Measurements from ENCODE around the gene UBTD1.

The UBTD1 gene

GRCh38 chr10:97532935-97533671 is 34.4 kb downstream of the UBTD1 start:
- no peaks in the 10 kb centered on the region for H3K36me3 ChIP-seq (ENCODE audit: low read depth)
- DNase-seq (ENCODE audit: low spot score) (no peak), ATAC-seq (ENCODE audit: low read depth) (peak; percentile 46; the same call in 2 of the 3 replicates)
- TF ChIP-seq, protein P1, sequence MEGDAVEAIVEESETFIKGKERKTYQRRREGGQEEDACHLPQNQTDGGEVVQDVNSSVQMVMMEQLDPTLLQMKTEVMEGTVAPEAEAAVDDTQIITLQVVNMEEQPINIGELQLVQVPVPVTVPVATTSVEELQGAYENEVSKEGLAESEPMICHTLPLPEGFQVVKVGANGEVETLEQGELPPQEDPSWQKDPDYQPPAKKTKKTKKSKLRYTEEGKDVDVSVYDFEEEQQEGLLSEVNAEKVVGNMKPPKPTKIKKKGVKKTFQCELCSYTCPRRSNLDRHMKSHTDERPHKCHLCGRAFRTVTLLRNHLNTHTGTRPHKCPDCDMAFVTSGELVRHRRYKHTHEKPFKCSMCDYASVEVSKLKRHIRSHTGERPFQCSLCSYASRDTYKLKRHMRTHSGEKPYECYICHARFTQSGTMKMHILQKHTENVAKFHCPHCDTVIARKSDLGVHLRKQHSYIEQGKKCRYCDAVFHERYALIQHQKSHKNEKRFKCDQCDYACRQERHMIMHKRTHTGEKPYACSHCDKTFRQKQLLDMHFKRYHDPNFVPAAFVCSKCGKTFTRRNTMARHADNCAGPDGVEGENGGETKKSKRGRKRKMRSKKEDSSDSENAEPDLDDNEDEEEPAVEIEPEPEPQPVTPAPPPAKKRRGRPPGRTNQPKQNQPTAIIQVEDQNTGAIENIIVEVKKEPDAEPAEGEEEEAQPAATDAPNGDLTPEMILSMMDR (IDR thresholded peaks at IDR 0.05; ENCODE audit: poor library complexity, severe bottlenecking) = no peak
- H3K9me3 ChIP-seq (ENCODE audit: severe bottlenecking) = no peaks in the 10 kb centered on the region
- H3K4me1 ChIP-seq (ENCODE audit: insufficient read depth, poor library complexity, severe bottlenecking) = no peaks in the 10 kb centered on the region
- no peak overlapping the region for H3K4me3 ChIP-seq (ENCODE audit: severe bottlenecking)
- H3K27me3 ChIP-seq (ENCODE audit: insufficient read depth, poor library complexity, severe bottlenecking) = no peaks in the 10 kb centered on the region
- H3K27ac ChIP-seq (ENCODE audit: poor library complexity, severe bottlenecking) = no peak overlapping the region

GRCh38 chr10:97533888-97534287 is 35.2 kb downstream of the UBTD1 start:
- Histone ChIP-seq H3K9me3 (ENCODE audit: severe bottlenecking) (no peaks in the 10 kb centered on the region), H3K4me1 (ENCODE audit: insufficient read depth, poor library complexity, severe bottlenecking) (peaks cover 3% of the 10 kb centered on the region), H3K27me3 (ENCODE audit: insufficient read depth, poor library complexity, severe bottlenecking) (no peaks in the 10 kb centered on the region), H3K4me3 (ENCODE audit: severe bottlenecking) (no peak overlapping the region), H3K36me3 (ENCODE audit: low read depth) (no peaks in the 10 kb centered on the region), H3K27ac (ENCODE audit: poor library complexity, severe bottlenecking) (no peak overlapping the region)
- DNase-seq (ENCODE audit: low spot score) = no peak
- ATAC-seq (ENCODE audit: low read depth) = no peak
- TF ChIP-seq, protein P1 (IDR thresholded peaks at IDR 0.05; ENCODE audit: poor library complexity, severe bottlenecking) = no peak

DNA sequence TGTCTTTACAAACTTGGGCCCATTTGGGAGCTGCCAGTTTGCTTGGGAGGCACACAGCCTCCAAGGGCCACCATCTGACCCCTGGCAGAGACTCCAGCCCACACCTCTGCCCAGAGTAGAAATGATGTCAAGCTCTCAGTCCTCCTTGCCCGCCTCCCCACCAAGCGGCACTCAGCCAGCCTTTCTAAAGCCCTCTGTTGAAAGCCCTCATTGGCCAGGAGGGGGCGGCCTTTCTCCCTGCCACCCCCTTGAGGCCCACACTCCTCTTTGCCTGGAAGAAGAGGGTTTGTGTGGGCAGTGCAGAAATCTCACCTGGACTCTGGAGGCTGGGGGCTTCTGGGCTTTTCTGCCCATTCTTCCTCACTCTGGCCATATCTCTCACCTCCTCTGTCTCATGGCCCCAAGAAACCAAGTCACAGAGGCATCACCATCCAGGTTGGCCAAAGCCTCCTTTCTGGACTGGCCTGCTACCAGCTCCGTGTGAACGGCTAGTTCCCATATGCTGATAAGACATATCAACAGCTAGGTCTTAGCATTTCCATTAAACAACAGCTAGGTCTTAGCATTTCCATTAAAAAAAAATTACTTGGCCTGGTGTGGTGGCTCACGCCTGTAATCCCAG is 36.1 kb downstream of the UBTD1 start:
- Histone ChIP-seq H3K9me3 (ENCODE audit: severe bottlenecking) (no peaks in the 10 kb centered on the region), H3K27me3 (ENCODE audit: insufficient read depth, poor library complexity, severe bottlenecking) (no peaks in the 10 kb centered on the region), H3K4me3 (ENCODE audit: severe bottlenecking) (no peak overlapping the region), H3K27ac (ENCODE audit: poor library complexity, severe bottlenecking) (no peak overlapping the region), H3K4me1 (ENCODE audit: insufficient read depth, poor library complexity, severe bottlenecking) (peaks cover 10% of the 10 kb centered on the region), H3K36me3 (ENCODE audit: low read depth) (no peaks in the 10 kb centered on the region)
- no peak for DNase-seq (ENCODE audit: low spot score)
- ATAC-seq (ENCODE audit: low read depth) = no peak
- TF ChIP-seq, protein P1 (IDR thresholded peaks at IDR 0.05; ENCODE audit: poor library complexity, severe bottlenecking) = peak; percentile 34

DNA sequence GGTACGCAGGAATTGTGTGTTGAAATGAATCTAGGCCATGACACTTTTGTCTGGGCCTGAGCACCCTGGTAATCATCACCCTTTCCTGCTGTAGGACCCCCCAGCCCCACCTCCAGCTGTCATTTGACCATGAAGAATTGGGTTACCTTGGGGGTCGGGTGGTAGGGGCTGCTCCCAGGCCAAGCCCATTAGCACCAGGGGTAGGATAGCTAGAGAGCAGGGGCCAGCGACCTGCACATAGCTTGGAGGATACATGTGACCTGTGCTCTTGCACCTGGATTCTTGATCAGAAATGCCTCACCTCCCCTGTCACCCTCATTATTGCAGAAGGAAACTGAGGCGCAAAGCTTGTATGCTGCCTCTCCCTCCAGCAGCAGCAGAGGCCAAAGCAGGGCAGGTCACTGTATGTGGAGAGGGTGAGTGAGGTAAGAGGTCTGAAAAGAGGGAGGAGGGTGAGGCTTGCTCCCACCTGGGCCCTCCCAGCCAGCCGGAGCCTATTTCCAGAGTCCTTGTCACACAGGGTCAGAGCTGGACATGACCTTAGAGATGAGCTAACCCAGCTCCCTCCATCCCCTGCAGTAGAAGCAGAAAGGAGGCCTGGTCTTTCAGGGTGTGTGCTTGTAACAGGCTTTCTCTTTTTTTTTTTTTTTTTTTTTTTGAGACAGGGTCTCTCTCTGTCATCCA is 38.6 kb downstream of the UBTD1 start:
- H3K9me3 ChIP-seq (ENCODE audit: severe bottlenecking) = no peaks in the 10 kb centered on the region
- no peak for ATAC-seq (ENCODE audit: low read depth)
- H3K27ac ChIP-seq (ENCODE audit: poor library complexity, severe bottlenecking) = peak overlapping the region; percentile 99
- TF ChIP-seq, protein P1 (IDR thresholded peaks at IDR 0.05; ENCODE audit: poor library complexity, severe bottlenecking) = no peak
- no peaks in the 10 kb centered on the region for H3K36me3 ChIP-seq (ENCODE audit: low read depth)
- H3K4me3 ChIP-seq (ENCODE audit: severe bottlenecking) = no peak overlapping the region
- peaks cover 25% of the 10 kb centered on the region for H3K4me1 ChIP-seq (ENCODE audit: insufficient read depth, poor library complexity, severe bottlenecking)
- no peak for DNase-seq (ENCODE audit: low spot score)
- no peaks in the 10 kb centered on the region for H3K27me3 ChIP-seq (ENCODE audit: insufficient read depth, poor library complexity, severe bottlenecking)

All from RWPE2 (cell line).